DMS 273 (cell line): ENCODE data around the gene BTN1A1.
A peak's percentile ranks its signal among the peaks of the same experiment; 100 is the strongest.

ENCODE experiments used
- DNase-seq: peaks from one replicate; lab custom pipeline; 2025; ENCODE audit not compliant: unreplicated experiment; lab: John Stamatoyannopoulos, UW

BTN1A1 gene

DNA sequence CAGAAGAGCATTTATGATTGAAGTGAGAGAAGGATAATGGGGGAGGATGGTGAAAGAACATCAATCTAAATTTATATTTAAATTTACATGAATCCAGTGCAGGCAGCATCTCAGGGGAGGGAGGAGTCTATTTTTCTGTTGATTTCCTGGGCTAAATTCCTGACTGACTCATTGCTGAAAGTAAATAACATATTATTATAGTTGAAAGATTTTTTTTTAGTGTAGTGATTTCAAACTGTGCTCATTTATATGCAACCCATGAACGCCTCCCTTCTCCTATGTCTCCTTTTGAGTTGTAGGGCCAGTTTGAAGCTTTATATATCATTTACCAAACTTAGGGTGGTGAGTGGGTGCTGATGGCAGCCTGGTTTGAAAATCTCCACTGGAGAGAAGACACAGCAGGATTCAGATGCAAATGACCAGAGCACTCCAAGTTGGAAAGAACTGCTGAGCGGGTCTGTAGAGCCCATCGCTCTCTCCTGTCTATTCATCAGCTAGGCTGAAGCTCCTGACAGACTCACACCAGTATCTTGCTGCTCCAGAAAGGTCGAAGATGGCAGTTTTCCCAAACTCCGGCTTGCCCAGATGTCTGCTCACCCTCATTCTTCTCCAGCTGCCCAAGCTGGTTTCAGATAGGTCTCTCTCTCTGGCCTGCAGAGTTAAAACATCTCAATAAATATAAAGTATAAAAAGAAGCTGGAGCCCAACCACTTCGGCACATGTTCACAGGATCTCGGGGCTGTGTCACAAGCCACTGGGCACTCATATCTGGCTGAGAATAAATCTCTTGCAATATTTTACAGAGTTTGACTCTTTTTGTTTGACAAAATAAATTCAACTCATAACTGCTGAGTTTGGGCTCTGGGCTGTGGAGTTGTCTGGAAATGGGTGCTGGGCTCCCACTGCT is 24.0 kb upstream of the BTN1A1 start:
- peak; percentile 27 for DNase-seq

DNA sequence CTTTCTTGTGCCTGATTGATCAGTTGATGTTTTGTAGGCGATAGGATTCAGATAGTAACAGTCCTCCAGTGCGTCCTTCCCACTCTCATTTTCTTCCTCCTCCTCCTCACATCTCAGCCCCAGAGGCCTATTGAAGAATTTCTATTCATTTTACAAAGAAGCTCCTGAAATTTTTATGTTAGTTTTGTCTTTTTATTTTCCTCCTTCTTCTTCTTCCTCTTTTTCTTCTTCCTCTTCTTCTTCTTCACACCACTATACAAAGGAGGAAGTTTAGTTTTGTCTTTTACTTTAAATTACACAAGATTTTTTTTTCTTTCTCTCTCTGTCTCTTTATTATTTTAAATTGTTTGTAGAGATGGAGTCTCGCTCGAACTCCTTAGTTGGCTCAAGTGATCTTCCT is 23.2 kb upstream of the BTN1A1 start:
- no peak for DNase-seq

DNA sequence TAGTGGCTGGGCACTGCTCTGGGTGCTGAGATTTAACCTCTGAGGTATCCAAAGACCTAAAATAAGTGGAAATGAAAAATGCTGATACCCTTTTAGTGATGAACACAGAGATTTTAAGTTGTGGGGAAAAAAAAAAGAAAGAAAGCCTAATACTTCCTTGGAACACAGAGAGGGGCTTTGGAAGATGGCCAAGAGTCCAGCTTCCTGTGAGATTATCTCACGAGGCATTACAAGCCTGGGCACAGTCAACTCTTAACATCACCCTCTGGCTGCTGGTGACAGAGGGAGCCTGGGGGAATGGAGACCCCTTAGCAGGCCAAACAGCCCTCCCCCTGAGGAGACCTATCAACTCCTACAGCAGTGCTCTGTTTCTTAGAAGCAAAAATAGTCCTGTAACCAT is 22.7 kb upstream of the BTN1A1 start:
- DNase-seq = peak; percentile 13

DNA sequence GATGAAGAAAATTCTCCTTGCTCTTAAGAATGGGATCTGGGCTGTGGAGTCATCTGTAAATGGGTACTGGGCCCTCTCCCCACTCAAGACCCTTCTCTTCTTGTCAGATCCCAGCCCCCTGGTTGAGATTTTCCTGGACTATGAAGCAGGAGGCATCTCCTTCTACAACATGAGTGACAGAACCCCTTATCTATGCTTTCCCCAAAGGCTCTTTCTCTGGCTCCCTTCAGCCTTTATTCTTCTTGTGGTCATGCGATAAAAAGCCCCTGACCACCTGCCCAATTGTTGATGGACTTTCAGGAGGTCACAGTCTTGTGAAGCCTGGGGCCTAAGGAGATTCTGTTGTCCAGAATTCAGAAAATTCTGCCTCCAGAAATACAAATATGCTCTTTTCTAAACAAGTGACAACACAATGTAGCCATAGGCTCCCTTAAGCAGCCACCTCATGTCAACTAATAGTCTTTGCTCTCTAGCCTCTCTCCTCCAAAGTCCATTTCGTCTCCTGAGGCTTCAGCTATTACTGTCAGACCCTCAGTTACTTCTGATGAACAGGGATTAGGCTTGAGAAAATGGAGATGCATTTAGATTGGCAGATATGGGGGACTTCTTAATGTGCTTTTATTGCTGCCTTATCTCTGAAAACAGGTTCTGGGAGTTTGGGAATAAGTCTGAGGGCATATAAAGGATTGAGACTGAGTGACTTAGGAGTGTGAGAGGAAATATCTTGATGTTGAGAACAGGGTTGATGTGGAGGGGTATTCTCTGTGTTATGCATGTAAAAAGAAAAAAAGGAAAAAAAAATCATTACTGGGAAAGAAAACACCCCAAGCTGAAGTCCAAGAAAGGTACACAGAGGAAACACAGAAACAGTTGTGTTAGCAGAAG is 21.8 kb upstream of the BTN1A1 start:
- DNase-seq = no peak

DNA sequence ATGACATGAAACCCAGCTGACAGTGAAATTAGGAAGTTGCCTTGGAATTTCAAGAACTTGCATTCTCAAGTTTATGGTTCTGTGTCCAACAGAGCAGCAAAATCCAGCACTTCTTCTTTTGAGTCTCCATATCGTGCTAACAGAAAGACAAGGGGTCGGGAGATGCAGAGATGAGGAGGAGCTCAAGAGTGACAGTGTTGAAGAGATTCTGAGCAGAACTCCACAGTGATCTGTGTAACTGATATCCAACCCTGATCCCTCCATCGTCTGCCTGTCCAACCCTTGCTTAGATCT is 21.2 kb upstream of the BTN1A1 start:
- DNase-seq = no peak

DNA sequence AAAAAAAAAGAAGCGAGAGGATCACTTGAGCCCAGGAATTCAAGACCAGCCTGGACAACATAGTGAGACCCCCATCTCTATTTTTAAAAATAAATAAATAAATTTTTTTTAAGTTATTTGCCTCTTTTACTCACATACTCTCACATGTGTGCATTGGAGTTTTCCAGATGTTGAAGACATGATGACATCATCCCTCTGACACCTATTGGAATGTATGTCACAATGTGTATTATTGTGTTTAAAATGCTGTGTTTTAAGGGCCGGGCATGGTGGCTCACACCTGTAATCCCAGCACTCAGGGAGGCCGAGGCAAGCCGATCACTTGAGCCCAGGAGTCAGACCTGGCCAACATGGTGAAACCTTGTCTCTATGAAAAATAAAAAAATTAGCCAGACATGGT is 17.8 kb upstream of the BTN1A1 start:
- DNase-seq = no peak

DNA sequence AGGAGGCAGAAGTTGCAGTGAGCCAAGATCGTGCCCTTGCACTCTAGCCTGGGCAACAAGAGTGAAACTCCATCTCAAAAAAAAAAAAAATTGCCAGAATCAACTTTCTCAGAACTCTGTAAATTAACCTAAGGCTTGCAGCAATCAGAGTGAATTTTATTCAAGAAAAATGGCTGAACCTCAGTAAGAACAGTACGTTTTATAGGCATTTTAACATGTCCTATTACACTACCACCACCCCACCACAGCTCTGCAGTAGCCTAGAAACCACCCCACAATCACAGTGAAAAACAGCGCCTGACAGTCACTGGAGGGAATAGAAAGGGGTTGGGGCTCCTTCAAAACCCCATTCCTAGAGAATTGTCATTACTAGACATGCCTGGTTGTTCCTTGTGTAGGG is 16.4 kb upstream of the BTN1A1 start:
- no peak for DNase-seq

DNA sequence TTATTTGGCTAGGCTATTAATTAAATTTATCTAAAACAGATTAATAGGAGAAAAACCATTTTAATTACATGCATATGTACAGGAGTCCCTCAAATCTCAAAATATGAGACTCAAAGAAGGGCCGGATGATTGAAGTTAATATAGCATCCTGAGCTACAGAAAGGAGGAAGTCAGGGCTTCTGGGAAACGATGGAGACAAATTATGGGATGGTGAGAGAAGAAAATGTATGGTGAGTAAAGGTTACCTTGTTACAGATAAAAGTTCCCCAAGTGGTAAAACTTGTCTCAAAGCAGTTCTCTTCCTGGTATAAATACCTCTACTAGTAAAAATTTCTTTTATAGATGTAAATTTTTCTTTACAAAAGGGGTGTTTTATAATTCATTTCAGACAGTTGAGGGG is 15.9 kb upstream of the BTN1A1 start:
- DNase-seq = no peak

DNA sequence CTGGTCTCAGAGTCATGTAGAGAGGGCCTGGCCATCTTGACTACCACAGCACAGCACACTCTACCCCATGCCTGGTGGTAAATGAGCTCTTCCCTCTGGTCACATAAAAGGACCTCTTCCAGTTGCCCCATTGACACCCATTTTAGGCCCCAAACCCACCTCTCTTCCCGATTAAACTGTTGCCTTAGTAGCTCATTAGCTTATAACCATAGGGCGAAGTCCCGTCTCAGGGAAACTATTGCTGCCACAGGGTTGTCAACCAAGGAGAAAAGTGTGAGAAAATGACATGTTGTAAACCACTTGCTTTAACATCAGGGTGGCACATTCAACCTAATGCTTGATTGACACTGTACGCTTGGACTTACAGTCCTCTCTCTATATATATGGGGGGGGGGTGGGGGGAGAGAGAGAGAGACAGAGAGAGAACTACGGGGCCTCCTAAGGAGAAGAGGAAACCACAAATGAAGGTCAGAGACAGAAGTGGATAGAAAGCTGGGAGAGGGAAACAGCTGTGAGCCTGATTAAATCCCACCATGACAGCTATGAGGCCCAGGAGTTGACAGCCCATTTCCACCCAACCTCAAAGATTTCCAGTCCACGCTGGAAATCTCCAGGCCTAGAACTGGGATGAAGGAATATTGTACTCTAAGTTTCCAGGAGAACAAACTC is 14.9 kb upstream of the BTN1A1 start:
- DNase-seq = no peak

DNA sequence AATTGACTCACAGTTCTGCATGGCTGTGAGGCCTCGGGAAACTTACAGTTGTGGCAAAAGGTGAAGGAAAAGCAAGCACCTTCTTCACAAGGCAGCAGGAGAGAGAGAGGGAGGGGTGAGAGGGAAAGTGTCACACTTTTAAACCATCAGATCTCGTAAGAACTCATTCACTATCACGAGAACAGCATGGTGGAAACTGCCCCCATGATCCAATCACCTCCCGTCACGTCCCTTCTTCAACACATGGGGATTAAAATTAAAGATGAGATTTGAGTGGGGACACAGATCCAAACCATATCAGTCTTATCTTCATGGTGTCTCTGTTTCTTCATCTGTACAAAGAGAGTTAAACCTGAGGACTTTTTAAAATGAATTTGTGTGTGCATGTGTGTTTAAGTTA is 13.7 kb upstream of the BTN1A1 start:
- DNase-seq = no peak

DNA sequence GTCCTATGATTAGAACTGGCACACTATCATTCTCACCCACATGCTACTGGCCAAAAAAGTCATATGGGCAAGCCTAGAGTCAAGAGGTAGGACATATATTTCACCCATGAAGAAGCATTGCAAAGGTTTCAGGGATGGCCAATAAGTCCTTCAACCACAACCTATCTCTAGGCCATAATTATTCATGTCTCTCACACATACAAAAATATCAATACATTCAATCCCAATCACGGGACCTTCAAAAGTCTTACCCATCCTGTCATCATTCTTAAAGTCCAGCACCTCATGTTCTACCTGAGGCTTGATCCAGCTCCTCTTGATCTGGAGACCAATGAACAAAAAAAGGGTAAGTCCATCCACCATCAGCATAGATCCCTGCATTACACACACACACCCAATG is 12.6 kb upstream of the BTN1A1 start:
- DNase-seq = no peak

DNA sequence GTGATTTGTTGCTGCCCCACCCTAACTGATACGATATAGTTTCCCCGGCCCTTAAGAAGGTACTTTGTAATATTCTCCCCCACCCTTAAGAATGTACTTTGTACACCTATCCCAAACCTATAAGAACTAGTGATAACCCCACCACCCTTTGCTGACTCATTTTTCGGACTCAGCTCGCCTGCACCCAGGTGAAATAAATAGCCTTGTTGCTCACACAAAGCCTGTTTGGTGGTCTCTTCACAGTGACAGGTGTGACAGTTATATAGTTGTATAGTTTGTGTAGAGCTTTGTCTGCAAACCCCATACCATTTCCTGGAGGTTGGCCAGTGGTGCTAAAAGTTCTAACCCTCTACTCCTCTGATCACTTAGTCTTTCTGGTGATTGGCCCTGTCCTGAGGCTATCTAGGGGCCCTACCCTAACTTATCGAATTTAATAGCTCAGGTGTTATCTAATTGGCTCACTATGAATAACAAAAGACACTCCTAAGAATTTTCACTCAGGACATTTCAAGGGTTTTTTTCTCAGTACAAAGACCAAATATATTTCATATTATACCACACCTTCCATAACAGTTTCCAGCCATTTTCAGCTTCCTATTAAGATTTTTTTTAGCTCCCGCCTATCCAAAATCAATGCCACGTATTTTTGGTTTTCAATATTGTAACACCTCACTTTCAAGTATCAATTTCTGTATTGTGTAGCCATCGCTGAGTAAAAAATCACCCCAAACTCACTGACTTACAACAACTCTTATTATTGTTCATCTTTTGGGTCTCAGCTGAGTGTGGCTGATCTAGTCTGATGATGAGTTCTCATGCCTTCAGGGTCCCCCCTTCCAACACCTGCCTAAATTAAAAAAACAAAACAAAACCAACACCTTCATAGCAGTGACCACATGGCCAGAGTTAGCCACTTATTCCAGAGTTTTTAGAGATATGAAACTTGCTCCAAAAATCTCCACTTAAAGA is 9.8 kb upstream of the BTN1A1 start:
- DNase-seq = no peak

DNA sequence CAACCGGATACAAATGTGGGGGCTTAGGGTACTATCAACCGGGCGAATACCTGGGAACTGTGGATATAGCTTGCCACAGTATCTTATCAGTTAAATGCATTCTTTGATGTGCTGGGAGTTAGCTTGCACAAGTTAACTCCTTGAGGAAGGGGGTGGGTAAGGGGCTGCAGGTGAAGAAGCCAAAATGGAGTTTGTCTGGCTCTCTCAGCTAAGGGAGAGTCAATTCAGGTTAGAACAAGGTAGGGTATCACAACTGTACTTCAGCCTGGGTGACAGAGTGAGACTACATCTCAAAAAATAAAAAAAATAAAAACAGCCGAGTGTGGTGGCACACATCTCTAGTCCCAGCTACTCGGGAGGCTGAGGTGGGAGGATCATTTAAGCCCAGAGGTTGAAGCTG is 8.5 kb upstream of the BTN1A1 start:
- DNase-seq = no peak

DNA sequence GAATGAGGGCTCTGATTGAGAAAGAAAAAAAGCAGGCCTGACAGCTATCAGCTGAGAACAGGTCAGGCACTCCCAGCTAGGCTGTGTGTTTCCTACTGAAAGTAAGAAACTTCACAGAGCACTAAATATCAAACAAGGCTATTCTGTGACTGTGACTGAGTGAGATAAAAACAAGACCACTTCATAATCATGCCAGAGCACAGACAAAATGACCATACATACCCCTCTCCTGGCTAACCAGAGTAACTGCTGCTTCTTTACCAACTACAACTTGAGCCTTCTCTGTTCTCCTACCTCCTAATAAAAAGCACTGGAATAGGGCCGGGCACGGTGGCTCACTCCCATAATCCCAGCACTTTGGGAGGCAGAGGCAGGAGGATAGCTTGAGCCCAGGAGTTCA is 6.8 kb upstream of the BTN1A1 start:
- DNase-seq = peak; percentile 35

DNA sequence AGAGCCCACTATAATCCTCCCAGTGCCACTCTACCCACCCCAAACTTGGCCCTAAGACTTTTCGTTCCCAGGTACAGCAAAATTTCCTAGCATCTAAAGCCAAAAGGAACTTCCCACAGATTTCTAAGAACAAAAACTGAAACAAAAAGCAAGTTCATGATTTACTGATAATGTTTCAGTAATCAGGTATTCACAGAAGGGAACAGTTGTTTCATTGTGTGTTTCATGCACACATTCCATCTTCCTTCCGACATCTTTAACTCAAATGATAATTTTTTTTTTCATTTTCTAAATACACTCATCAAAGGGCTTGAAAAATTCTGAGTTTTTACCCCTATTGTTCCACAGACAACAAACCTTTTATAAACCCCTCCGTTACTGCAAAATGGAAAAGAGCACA is 6.0 kb upstream of the BTN1A1 start:
- no peak for DNase-seq

DNA sequence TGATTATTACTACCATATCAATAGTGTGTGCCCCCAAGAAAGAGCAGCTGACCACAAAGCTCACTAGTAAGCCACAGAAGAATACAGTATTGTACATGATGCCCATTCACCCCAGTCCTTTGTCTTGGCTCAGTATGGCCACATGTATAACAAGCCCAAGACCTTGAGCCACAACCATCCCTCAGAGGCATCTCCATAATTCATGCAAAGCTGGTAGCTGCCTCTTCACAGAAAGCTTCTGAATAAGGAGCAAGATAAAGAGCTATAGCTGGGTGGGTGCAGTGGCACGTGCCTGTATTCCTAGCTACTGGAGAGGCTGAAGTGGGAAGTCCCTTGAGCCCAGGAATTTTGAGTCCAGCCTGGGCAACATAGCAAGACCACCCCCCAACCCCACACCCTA is 4.8 kb upstream of the BTN1A1 start:
- DNase-seq = no peak

DNA sequence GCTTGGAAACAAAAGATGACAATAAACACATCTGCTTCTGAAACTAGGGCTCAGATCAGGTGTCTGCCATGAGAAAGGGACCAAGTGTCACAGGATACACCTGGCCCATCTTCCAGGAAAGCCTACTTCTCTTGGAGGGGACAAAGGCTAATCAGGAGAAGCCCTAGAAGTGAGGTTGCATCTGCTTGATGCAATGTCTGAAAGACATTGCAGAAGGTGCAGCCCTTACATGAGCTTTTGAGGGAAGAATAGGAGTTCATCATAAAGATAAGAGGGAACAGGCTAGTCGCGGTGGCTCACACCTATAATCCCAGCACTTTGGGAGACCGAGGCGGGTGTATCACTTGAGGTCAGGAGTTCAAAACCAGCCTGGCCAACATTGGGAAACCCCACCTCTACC is 2.5 kb upstream of the BTN1A1 start:
- DNase-seq = no peak

DNA sequence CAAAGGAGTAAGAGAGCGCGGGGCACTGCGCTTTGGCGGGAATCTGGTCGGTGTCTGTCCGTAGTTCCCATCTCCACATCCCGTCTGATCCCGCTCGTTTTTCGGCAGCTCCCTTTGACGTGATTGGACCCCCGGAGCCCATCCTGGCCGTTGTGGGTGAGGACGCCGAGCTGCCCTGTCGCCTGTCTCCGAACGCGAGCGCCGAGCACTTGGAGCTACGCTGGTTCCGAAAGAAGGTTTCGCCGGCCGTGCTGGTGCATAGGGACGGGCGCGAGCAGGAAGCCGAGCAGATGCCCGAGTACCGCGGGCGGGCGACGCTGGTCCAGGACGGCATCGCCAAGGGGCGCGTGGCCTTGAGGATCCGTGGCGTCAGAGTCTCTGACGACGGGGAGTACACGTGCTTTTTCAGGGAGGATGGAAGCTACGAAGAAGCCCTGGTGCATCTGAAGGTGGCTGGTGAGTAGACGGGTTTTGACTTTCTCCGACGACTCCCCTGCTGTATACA is 1.4 kb downstream of the BTN1A1 start:
- DNase-seq = peak; percentile 55

DNA sequence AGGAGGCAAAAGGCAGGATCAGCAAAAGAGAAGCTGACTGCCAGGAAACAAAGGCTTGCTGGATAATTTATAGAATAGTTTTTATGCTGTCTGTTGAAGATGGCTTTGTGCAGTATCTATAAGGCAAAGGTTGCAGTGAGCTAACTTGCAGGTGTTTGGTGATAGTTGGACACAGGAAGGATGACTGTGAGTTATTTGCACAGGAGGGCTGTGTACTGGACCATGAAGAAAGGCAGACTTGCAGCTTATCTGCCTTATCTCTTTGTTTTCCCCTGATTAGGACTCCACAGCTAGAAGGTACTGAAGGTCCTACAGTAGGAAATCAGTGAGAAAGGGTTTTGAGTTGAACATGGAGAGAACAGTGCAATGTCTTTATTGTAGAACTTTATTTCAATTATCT is 2.1 kb downstream of the BTN1A1 start:
- no peak for DNase-seq

DNA sequence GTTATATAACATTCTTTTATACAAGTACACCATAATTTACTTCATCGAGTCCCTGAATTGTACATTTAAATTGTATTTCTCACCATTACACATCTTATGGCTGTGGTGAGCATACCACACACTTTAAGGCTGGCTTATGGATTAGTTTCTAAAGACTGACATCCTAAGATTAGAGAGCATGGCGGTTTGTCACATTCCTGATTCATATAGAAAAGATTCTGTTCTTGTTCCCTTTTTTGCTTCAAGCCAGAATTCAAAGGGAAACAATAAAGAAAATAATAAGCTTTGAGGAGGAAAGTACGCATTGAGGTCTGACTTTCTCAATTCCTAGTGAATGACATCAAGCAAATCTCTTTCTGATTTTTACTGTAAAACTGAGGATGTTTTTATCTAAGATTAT is 2.5 kb downstream of the BTN1A1 start:
- DNase-seq = no peak

DNA sequence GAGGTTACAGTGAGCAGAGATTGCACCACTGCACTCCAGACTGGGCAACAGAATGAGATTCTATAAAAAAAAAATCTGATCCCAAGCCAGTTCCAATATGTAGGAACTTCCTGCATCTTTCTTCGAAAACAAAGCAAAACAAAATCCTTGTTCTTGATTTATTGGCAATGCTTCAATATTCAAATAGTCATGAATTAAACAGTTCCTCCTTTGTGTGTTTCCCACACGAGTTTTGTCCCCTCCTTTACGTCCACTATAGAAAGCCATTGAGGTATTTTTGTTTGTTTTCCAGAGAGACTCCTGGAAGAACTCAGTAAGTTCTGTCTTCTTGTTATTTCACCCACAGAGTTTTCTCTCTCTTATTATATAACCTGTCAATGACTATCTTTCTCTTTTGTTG is 7.6 kb downstream of the BTN1A1 start:
- DNase-seq = no peak
